ENCODE results near the gene TBC1D22B. TPM values are rescaled to one million over a fixed set of nuclear protein-coding genes. Genes with fewer than 3 reads are reported as not detected.
A peak's percentile ranks its signal among the peaks of the same experiment; 100 is the strongest.

Gene TBC1D22B
- total RNA-seq, 4 donors from 2014 or later: 14.2 to 19.6 (median 18.4) TPM

DNA sequence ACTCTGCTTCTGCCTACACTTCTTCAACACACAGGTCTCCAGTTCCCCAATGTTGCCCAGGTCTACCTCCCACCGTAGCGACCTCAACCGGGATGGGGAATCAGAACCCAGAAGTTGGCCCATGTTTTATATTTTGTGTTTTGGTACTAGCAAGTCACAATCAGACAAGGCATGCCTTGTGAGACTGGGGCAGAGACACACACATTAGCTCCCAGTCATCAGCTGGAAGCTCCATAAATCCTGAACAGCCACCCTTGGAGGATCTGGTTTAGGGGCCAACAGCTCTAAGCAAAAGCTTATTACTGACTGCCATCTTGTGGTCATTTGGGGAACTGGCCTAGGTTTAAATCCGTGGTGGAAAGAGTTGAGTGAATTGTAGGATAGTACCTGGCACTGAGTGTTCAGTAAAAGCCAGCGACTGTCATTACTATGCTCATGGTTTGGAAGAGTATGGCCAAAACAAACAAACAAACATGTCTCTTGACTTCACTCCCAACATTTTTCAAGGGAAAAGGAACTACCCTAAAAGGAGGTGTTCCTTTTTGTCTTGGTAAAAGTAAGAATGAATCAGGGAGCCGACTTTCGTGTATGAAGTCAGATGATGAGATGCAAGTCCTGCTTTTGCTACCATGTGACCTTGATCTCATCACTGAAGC, 47.1 kb upstream of the TBC1D22B start:
- WGBS: 62% methylated on average over 7 of the region's 7 CpGs
- Histone ChIP-seq H3K4me1 (no peaks in the 10 kb centered on the region), H3K27ac (no peak overlapping the region), H3K27me3 (no peaks in the 10 kb centered on the region), H3K36me3 (no peaks in the 10 kb centered on the region), H3K4me3 (no peak overlapping the region), H3K9me3 (no peaks in the 10 kb centered on the region)
- TF ChIP-seq, protein P1, sequence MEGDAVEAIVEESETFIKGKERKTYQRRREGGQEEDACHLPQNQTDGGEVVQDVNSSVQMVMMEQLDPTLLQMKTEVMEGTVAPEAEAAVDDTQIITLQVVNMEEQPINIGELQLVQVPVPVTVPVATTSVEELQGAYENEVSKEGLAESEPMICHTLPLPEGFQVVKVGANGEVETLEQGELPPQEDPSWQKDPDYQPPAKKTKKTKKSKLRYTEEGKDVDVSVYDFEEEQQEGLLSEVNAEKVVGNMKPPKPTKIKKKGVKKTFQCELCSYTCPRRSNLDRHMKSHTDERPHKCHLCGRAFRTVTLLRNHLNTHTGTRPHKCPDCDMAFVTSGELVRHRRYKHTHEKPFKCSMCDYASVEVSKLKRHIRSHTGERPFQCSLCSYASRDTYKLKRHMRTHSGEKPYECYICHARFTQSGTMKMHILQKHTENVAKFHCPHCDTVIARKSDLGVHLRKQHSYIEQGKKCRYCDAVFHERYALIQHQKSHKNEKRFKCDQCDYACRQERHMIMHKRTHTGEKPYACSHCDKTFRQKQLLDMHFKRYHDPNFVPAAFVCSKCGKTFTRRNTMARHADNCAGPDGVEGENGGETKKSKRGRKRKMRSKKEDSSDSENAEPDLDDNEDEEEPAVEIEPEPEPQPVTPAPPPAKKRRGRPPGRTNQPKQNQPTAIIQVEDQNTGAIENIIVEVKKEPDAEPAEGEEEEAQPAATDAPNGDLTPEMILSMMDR (IDR thresholded peaks at IDR 0.05): peak; percentile 87 to 94
- no peak for TF ChIP-seq POLR2AphosphoS5 (IDR thresholded peaks at IDR 0.05)
- no peak for TF ChIP-seq POLR2A (IDR thresholded peaks at IDR 0.05)
- no peak for TF ChIP-seq EP300 (IDR thresholded peaks at IDR 0.05)
- DNase-seq (ENCODE audit: low spot score in 2 of 2): peak; percentile 77 to 83

DNA sequence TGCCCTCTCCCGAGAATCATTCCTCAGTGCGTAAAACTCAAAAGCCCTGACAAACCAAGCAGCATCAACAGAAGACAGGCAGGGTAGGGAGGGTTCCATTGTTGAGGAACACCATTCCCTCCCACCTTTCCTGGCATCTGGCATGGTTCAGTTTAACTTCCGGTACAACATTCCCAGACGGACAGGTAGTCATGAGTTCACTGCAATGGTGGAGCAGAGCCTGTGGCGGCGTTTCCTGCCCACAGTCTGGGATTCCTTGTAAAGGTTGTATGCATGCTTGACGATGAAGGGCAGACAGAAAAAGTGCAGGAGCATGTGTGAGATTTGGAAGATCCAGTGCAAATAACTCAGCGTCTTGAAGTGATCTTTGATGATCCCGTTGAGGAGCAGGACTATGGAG, 45.3 kb upstream of the TBC1D22B start:
- Histone ChIP-seq H3K4me3 (no peak overlapping the region), H3K27me3 (no peaks in the 10 kb centered on the region), H3K4me1 (no peaks in the 10 kb centered on the region), H3K27ac (no peak overlapping the region), H3K36me3 (no peaks in the 10 kb centered on the region), H3K9me3 (no peaks in the 10 kb centered on the region)
- no peak for TF ChIP-seq EP300 (IDR thresholded peaks at IDR 0.05)
- TF ChIP-seq, protein P1 (IDR thresholded peaks at IDR 0.05): no peak
- no peak for TF ChIP-seq POLR2A (IDR thresholded peaks at IDR 0.05)
- TF ChIP-seq POLR2AphosphoS5 (IDR thresholded peaks at IDR 0.05): no peak
- WGBS: 88% methylated on average over 9 of the region's 9 CpGs
- no peak for DNase-seq (ENCODE audit: low spot score in 2 of 2)

DNA sequence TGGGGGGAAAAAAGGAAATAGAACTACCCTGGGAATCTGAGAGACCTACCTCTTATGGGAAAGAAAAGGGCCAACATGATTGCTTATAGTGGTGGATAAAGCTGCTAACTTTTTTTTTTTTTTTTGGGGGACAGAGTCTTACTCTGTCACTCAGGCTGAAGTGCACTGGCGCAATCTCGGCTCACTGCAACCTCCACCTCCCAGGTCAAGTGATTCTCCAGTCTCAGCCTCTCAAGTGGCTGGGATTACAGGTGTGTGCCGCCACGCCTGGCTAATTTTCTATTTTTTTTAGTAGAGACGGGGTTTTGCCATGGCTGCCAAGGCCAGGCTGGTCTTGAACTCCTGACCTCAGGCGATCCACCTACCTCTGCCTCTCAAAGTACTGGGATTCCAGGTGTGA, 39.5 kb upstream of the TBC1D22B start:
- Histone ChIP-seq H3K27ac (no peak overlapping the region), H3K27me3 (no peaks in the 10 kb centered on the region), H3K4me3 (no peak overlapping the region), H3K9me3 (no peaks in the 10 kb centered on the region), H3K36me3 (no peaks in the 10 kb centered on the region), H3K4me1 (peaks cover 10% of the 10 kb centered on the region)
- TF ChIP-seq EP300 (IDR thresholded peaks at IDR 0.05) (no peak), POLR2AphosphoS5 (IDR thresholded peaks at IDR 0.05) (no peak), POLR2A (IDR thresholded peaks at IDR 0.05) (no peak)
- TF ChIP-seq, protein P1 (IDR thresholded peaks at IDR 0.05): no peak
- 90% methylated on average over 6 of the region's 6 CpGs for WGBS
- no peak for DNase-seq (ENCODE audit: low spot score in 2 of 2)

DNA sequence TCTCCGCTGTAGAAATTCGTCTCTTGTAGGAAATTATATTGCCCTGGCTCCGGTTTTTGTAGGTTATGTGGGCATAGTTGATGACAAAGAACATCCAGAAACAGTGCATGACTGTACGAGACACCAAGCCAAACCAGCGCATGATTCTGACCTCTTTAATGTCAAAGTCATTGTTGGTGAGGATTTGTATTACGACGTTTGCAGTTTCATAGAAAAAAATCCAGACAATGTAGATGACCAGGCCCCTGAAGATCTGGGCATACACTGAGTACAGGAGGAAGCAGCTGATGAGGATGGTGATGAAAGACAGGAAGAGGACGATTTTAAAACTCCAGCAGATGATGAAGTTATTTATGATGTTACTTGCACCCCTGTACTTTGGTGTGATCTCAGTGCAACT, 39.1 kb upstream of the TBC1D22B start:
- no peak overlapping the region for H3K27ac ChIP-seq
- no peaks in the 10 kb centered on the region for H3K27me3 ChIP-seq
- DNase-seq (ENCODE audit: low spot score in 2 of 2): no peak
- H3K4me1 ChIP-seq: peaks cover 11% of the 10 kb centered on the region
- 88% methylated on average over 8 of the region's 8 CpGs for WGBS
- no peak for TF ChIP-seq POLR2AphosphoS5 (IDR thresholded peaks at IDR 0.05)
- no peak for TF ChIP-seq EP300 (IDR thresholded peaks at IDR 0.05)
- TF ChIP-seq, protein P1 (IDR thresholded peaks at IDR 0.05): no peak
- no peak for TF ChIP-seq POLR2A (IDR thresholded peaks at IDR 0.05)
- no peaks in the 10 kb centered on the region for H3K9me3 ChIP-seq
- no peaks in the 10 kb centered on the region for H3K36me3 ChIP-seq
- H3K4me3 ChIP-seq: no peak overlapping the region

DNA sequence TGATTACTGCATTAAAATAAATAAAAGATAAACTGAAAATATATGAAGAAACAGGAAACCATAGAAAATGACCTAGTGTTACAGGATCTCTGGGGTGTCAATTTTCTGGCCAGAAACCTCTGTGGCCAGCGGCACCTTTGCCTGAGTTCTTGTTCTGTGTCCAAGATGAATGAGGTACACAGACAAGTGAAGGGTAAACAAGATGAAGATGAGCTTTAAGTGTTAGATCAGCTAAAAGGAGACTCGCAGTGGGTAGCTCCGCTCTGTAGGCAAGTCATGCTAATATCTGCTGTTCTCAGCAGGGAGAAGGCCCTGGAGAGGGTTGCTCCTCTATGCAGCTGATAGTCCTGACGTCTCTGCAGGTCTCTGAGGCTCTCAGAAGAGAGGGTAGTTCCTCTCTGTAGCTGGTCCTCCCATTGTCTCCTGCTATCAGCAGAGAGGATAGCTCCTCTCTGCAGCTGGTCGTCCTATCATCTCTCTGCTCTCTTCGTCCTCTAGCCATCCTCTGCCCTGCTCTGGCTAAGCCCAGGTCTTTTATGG, 35.9 kb upstream of the TBC1D22B start:
- H3K9me3 ChIP-seq: no peaks in the 10 kb centered on the region
- 65% methylated on average over 6 of the region's 6 CpGs for WGBS
- H3K36me3 ChIP-seq: no peaks in the 10 kb centered on the region
- no peaks in the 10 kb centered on the region for H3K27me3 ChIP-seq
- no peak for TF ChIP-seq POLR2A (IDR thresholded peaks at IDR 0.05)
- TF ChIP-seq EP300 (IDR thresholded peaks at IDR 0.05): no peak
- TF ChIP-seq, protein P1 (IDR thresholded peaks at IDR 0.05): no peak
- TF ChIP-seq POLR2AphosphoS5 (IDR thresholded peaks at IDR 0.05): no peak
- DNase-seq (ENCODE audit: low spot score in 2 of 2): no peak
- peaks cover 11% of the 10 kb centered on the region for H3K4me1 ChIP-seq
- H3K4me3 ChIP-seq: peak overlapping the region; percentile 61
- H3K27ac ChIP-seq: no peak overlapping the region
